Chondrocyte (in vitro differentiated cells): ENCODE measurements around the gene STOX1. TPM values are rescaled to one million over a fixed set of nuclear protein-coding genes. Genes with fewer than 3 reads are reported as not detected.
"Not testable (repeated sequence)": the region's sequence is repeated elsewhere in the genome, so short reads cannot be mapped to it uniquely, and the experiment has no call there.

Experiments
- DNase-seq: peaks from one replicate; pipeline ENCODE4 v3.0.0; 2021; ENCODE audit warnings: mixed read lengths, low spot score
- H3K27ac Mint-ChIP-seq: one replicate; pipeline ENCODE4 v1.8.0; 2021; ENCODE audit warnings: mild to moderate bottlenecking, moderate library complexity, mixed read lengths; ENCODE audit not compliant: unreplicated experiment
- H3K27me3 Mint-ChIP-seq: 2 replicates; pipeline ENCODE4 v1.8.0; 2021; ENCODE audit warnings: low read depth, mixed read lengths
- H3K36me3 Mint-ChIP-seq: 2 replicates; pipeline ENCODE4 v1.8.0; 2021; ENCODE audit warnings: low read depth, mixed read lengths
- H3K4me1 Mint-ChIP-seq: 2 replicates; pipeline ENCODE4 v1.8.0; 2021; ENCODE audit warnings: low read depth, mild to moderate bottlenecking, mixed read lengths
- H3K4me3 Mint-ChIP-seq: one replicate; pipeline ENCODE4 v1.8.0; 2021; ENCODE audit warnings: mild to moderate bottlenecking, moderate library complexity, mixed read lengths; ENCODE audit not compliant: unreplicated experiment
- H3K9me3 Mint-ChIP-seq: 2 replicates; pipeline ENCODE4 v1.8.0; 2021; ENCODE audit warnings: low read depth, mixed read lengths
- CTCF ChIP-seq: fragments of 200-600 bp; sonication (generic); IDR thresholded peaks from 2 replicates; pipeline ENCODE4 v1.5.0; 2021; ENCODE audit warnings: antibody characterized with exemption, mild to moderate bottlenecking, moderate library complexity
- total RNA-seq: library from RNA; stranded (reverse); gene quantifications from 3 replicates; pipeline ENCODE4 v1.2.1, GENCODE V29; 2021

Gene STOX1
- total RNA-seq, 1 donor from 2014 or later = 0.97 TPM

GRCh38 chr10:68792115-68792514, 35.2 kb upstream of the STOX1 start:
- Mint-ChIP-seq H3K27me3 (no peaks in the 10 kb centered on the region), H3K36me3 (peaks cover 13% of the 10 kb centered on the region), H3K4me1 (no peaks in the 10 kb centered on the region), H3K4me3 (no peak overlapping the region), H3K9me3 (no peaks in the 10 kb centered on the region), H3K27ac (no peak overlapping the region)
- TF ChIP-seq CTCF = peak; percentile 81
- no peak for DNase-seq

- DNase-seq = no peak
- H3K4me3 Mint-ChIP-seq = no peak overlapping the region
- H3K27me3 Mint-ChIP-seq = no peaks in the 10 kb centered on the region
- no peaks in the 10 kb centered on the region for H3K9me3 Mint-ChIP-seq
- TF ChIP-seq CTCF = no peak
- H3K36me3 Mint-ChIP-seq = peaks cover 9% of the 10 kb centered on the region
- H3K4me1 Mint-ChIP-seq = peaks cover 7% of the 10 kb centered on the region
- no peak overlapping the region for H3K27ac Mint-ChIP-seq
Observed at GRCh38 chr10:68795886-68796532, 31.3 kb upstream of the STOX1 start.

GRCh38 chr10:68796605-68797004, 30.7 kb upstream of the STOX1 start:
- Mint-ChIP-seq H3K27me3 (no peaks in the 10 kb centered on the region), H3K27ac (no peak overlapping the region), H3K4me1 (peaks cover 7% of the 10 kb centered on the region), H3K36me3 (peaks cover 8% of the 10 kb centered on the region), H3K4me3 (no peak overlapping the region), H3K9me3 (no peaks in the 10 kb centered on the region)
- DNase-seq = no peak
- no peak for TF ChIP-seq CTCF

- H3K4me1 Mint-ChIP-seq = peaks cover 7% of the 10 kb centered on the region
- no peaks in the 10 kb centered on the region for H3K9me3 Mint-ChIP-seq
- DNase-seq = no peak
- H3K4me3 Mint-ChIP-seq = no peak overlapping the region
- no peak for TF ChIP-seq CTCF
- no peaks in the 10 kb centered on the region for H3K27me3 Mint-ChIP-seq
- H3K27ac Mint-ChIP-seq = no peak overlapping the region
- peaks cover 4% of the 10 kb centered on the region for H3K36me3 Mint-ChIP-seq
Observed at GRCh38 chr10:68800211-68800610, 27.1 kb upstream of the STOX1 start.

- Mint-ChIP-seq H3K27me3 (no peaks in the 10 kb centered on the region), H3K36me3 (no peaks in the 10 kb centered on the region), H3K9me3 (no peaks in the 10 kb centered on the region), H3K4me1 (no peaks in the 10 kb centered on the region), H3K27ac (no peak overlapping the region), H3K4me3 (no peak overlapping the region)
- no peak for DNase-seq
- TF ChIP-seq CTCF = no peak
Observed at GRCh38 chr10:68804692-68805091, 22.6 kb upstream of the STOX1 start.

- not testable (repeated sequence) for H3K4me3 Mint-ChIP-seq, H3K27ac Mint-ChIP-seq, H3K4me1 Mint-ChIP-seq, H3K36me3 Mint-ChIP-seq, H3K9me3 Mint-ChIP-seq, H3K27me3 Mint-ChIP-seq, DNase-seq
Observed at GRCh38 chr10:68810830-68811229, 16.5 kb upstream of the STOX1 start.
